RKO (cell line): Measurements from ENCODE around the gene PAEP.

ENCODE experiments used
- DNase-seq: peaks from one replicate; pipeline ENCODE4 v3.0.0-alpha.2; 2016; ENCODE audit warnings: low spot score

PAEP gene

DNA sequence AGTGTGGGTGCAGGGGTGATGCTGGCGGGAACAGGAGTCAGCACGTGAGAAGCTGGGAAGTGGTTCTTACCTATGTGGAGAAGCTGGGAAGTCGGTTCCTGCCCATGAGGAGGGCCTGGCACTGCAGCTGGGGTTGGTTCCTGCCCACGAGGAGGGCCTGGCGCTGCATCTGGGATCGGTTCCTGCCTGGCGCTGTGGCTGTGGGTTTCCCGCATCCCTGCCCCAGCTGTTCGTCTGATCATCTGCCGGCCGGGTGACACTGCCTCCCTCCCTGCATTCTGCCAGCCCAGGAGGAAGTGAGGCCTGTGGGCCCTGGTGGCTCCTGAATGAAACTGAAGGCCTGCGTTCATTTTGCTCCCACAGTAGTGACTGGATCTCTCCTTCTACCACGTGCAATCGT lies 10.5 kb upstream of the PAEP start:
- no peak for DNase-seq

- no peak for DNase-seq
These were observed 10.1 kb upstream of the PAEP start for GRCh38 chr9:135551456-135551855.

GRCh38 chr9:135552021-135552697 lies 9.4 kb upstream of the PAEP start:
- DNase-seq = no peak

DNA sequence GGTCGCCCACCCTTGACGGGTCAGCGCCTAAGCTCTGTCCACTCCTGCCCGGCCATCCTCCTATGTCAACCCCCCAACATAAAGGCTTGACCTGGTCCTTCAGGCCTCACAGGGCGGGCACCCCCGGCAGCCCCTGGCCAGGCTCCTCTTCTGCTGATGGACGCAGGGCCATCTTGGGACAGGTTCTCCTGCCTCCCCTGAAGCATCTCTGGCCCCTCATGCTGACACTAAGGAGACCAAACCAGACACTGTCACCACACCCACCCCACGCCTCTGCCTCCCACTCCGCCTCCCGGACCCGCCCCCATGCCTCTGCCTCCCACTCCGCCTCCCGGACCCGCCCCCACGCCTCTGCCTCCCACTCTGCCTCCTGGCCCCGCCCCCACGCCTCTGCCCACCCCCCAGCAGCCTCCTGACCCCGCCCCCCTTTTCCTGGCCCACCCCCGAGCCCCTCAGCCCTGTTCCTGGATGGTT lies 8.8 kb upstream of the PAEP start:
- no peak for DNase-seq

DNA sequence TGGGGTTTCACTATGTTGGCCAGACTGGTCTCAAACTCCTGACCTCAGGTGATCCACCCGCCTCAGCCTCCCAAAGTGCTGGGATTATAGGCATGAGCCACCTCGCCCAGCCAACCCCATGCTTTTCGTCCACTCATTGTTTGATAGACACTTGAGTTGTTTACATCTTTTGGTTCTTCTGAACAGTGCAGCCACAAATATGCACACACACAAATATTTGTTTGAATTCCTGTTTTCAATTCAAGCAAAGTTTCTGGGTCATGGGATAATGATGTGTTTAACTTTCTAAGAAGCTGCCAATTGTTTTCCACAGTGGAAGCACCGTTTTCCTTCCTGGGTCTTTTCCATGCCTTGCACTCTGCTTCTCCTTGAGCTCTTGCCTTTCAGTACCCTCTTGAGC lies 6.8 kb upstream of the PAEP start:
- no peak for DNase-seq

DNA sequence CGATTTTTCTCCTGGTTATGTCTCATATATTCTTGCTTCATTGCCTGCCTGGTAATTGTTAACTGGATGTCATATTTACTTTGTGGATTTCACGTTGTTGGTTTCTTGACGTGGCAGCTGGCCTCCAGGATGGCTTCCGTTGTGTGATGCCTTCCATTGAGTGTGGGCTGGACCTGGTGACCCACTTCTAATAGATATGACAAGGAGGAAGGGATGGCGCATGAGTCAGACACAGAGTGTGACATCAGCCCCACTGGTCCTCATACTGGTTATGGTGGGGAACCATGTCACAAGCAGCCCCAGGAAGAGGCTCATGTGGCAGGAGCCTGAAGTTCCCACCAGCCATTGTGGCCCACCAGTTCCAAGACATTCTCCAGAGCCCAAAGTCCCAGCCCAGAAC lies 6.4 kb upstream of the PAEP start:
- DNase-seq = no peak

- no peak for DNase-seq
These were observed 5.6 kb upstream of the PAEP start for GRCh38 chr9:135555910-135556309.

- no peak for DNase-seq
These were observed 1.9 kb upstream of the PAEP start for GRCh38 chr9:135559606-135560005.

DNA sequence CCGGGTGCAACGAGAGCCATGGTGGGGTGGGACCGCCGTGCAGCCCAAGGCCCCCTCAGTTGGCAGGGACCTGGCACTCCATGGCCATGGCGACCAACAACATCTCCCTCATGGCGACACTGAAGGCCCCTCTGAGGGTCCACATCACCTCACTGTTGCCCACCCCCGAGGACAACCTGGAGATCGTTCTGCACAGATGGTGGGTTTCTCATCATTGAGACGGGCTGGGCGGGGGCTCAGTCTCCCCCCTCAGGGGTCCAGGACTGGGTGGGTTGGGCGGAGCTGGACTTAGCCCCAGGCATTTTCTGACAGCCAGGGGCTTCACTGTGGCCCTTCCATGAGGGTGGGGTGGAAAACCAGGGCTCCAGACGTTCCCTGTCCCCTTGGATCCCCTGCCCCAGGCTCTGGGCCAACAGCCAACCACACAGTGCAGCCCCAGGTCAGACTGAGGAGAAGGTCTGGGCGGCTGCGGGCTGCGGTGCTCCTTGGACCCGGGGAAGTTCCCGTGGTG lies 734 bp downstream of the PAEP start:
- DNase-seq = no peak

GRCh38 chr9:135563039-135563476 lies 1.5 kb downstream of the PAEP start:
- no peak for DNase-seq

DNA sequence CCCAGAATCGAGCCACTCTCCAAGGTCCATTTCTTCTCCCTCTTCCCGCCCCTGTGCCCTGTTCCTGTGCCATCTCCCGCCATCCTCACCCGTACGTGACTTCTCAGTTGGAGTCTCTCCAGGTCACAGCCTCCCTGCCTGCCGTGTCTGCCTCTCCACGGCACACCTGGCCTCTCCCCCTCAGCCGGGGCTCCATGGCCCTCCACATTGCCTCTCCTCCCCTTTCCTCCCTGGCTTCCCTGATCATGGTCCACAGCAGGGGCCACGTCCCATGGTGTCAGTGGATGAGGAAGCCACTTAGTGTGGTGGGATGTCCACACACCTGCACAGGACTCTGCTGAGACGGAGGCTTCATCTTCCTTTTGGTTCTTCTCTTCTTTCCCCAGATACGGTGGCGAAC lies 2.3 kb downstream of the PAEP start:
- DNase-seq = no peak

- DNase-seq = no peak
These were observed 3.6 kb downstream of the PAEP start for GRCh38 chr9:135565141-135565628.

- no peak for DNase-seq
These were observed 4.1 kb downstream of the PAEP start for GRCh38 chr9:135565636-135566035.

DNA sequence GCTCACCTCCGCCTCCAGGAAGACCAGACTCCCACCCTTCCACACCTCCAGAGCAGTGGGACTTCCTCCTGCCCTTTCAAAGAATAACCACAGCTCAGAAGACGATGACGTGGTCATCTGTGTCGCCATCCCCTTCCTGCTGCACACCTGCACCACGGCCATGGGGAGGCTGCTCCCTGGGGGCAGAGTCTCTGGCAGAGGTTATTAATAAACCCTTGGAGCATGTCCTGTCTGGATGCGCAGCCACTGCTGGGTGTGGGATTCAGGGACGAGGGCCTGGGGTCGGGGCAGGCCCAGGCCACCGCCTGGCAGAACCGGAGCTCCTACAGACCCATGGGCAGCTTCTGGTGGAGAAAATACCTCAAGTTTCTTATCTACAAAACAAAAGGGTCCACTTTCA lies 5.0 kb downstream of the PAEP start:
- DNase-seq = no peak

GRCh38 chr9:135567311-135567710 lies 5.8 kb downstream of the PAEP start:
- no peak for DNase-seq

- no peak for DNase-seq
These were observed 6.5 kb downstream of the PAEP start for GRCh38 chr9:135568026-135568425.

DNA sequence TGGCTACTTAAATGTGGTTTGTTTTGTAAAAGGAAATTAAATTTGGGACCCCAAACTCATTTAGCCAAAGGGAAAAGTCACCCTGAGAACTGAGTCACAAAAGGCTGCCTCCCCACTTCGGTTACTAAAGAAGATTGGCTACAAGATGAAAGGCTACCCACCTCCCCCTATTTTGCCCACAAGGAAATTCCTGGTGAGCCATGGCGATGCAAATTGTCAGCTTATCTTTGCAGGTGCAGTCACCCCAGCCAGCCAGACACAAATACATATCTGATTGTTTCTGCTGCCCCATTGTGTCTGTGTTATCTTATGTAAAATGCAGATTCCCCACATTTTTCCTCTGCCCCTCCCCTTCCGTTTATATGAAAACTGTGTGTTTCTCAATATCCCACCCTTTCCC lies 8.9 kb downstream of the PAEP start:
- no peak for DNase-seq

GRCh38 chr9:135572233-135572632 lies 10.7 kb downstream of the PAEP start:
- no peak for DNase-seq

DNA sequence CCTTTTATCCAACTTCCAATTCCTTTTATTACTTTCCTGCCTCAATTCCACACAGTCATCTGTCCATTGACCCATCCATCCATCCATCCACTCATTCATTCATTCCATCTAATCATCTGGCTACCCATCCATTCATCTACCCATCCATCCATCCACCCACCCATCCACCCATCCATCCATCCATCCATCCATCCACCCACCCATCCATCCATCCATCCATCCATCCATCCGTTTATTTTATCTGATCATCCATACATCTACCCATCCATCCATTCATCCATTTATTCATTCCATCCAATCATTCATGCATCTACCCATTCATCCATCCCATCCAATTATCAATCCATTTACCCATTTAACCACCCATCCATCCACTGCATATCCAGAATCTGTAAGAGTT lies 11.6 kb downstream of the PAEP start:
- DNase-seq = no peak

DNA sequence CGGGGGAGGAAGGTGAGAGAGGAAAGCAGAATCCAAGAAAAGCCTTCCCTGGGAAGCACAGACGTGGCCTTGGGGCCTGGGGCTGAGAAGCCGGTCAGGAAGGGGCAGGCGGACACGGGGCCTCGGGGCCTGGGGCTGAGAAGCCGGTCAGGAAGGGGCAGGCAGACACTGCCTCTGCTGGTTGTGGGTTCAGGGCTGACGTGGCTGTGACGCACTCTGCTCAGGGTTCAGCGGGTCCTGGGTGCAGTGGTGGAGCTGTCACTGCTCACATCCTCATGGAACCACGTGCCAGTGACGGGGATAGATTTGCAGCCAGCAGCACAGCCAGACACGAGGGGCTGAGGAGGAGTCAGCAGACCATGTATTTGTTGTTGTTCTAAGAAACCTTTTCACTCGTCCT lies 12.8 kb downstream of the PAEP start:
- DNase-seq = no peak

DNA sequence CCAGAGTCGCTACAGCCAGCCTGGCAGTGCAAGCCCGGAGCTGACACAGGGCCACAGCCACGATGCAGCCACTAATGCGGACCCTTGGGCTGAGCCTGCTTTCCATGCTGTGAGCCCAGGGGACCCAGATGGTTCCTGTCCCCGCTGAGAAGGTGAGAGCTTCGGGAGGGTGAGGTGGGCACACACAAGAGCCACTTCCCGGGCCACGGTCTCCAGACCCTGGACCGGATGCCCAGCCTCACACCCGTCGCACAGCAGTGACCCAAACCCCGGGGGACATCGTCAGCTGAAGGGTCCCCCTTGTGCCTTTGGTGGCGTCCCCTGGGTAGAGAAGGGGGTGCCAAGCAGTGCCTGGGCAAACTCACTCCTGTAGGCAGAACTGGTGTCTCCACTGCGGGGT lies 13.4 kb downstream of the PAEP start:
- DNase-seq = no peak

- DNase-seq = no peak
These were observed 14.6 kb downstream of the PAEP start for GRCh38 chr9:135575995-135576631.

DNA sequence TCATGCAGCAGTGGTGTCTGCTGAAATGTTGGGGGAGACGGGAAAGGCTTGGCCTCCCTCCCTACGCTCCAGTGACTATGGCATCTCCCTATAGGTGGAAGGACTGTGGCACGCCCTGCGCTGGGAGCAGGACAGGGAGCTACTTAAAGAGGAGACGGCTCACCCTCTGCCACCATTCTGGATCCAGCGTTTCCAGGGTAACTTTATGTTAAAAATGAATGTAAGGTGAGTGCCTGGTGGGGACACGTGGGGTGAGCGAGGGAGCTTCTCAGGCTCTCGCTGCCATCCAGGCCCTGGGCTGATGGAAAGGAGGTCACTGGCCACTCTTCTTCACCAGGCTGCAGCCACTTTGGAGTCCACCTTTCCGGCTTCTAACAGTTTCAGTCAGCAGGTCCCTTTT lies 15.7 kb downstream of the PAEP start:
- no peak for DNase-seq

GRCh38 chr9:135579356-135579755 lies 17.8 kb downstream of the PAEP start:
- DNase-seq = no peak
